ENCODE data around the gene DNAH2.

DNAH2 gene

GRCh38 chr17:7849751-7850504, 132.4 kb downstream of the DNAH2 start:
- ChIA-PET POLR2A (interaction anchor here (1.0 to 1.1 kb wide), 2 partner anchors 15 to 163 kb away, joined by 3 to 6 read pairs; partner anchors contain the start of genes KDM6B and TP53), CTCF (interaction anchor here (0.5 to 2.8 kb wide), 11 partner anchors 7 to 406 kb away, joined by 3 to 17 read pairs (median 4); partner anchors contain the start of gene KDM6B)
- H3K9me3 ChIP-seq (ENCODE audit: control insufficient read depth, insufficient read depth, low read depth, low read length): no peaks in the 10 kb centered on the region
- no peak overlapping the region for H3K4me3 ChIP-seq (ENCODE audit: low read depth, low read length)
- H3K27ac ChIP-seq (ENCODE audit: extremely low read depth, low read depth, low read length): no peak overlapping the region
- TF ChIP-seq ZNF639 (tag by site-specific recombination; IDR thresholded peaks at IDR 0.05): no peak
- no peak for TF ChIP-seq ZBTB44 (tag by site-specific recombination; IDR thresholded peaks at IDR 0.05)
- TF ChIP-seq PRDM6 (tag by site-specific recombination; IDR thresholded peaks at IDR 0.05): no peak
- no peak for TF ChIP-seq ZNF621 (tag by site-specific recombination; IDR thresholded peaks at IDR 0.05)
- TF ChIP-seq ZNF37A (tag by site-specific recombination; IDR thresholded peaks at IDR 0.05): no peak
- no peak for TF ChIP-seq ZNF132 (tag by site-specific recombination; IDR thresholded peaks at IDR 0.05; ENCODE audit: borderline replicate concordance)
- no peak for TF ChIP-seq ZBTB48 (tag by site-specific recombination; IDR thresholded peaks at IDR 0.05)
- TF ChIP-seq ZNF518A (tag by site-specific recombination; conservative IDR thresholded peaks at IDR 0.05; ENCODE audit: low read depth): no peak
- no peak for TF ChIP-seq ZNF610 (tag by site-specific recombination; IDR thresholded peaks at IDR 0.05; ENCODE audit: borderline replicate concordance)
- no peak for TF ChIP-seq ZNF555 (tag by site-specific recombination; conservative IDR thresholded peaks at IDR 0.05)
- TF ChIP-seq OSR2 (tag by site-specific recombination; IDR thresholded peaks at IDR 0.05): no peak
- peaks cover 5% of the 10 kb centered on the region for H3K4me1 ChIP-seq (ENCODE audit: control insufficient read depth, insufficient read depth, low read length)
- peaks cover 19 to 76% of the 10 kb centered on the region in 2 experiments for H3K36me3 ChIP-seq (ENCODE audit: control insufficient read depth in 2 of 2, insufficient read depth in 1 of 2, low read length in 2 of 2)

GRCh38 chr17:7850701-7851437, 133.3 kb downstream of the DNAH2 start:
- CTCF ChIA-PET: interaction anchor here (0.5 to 2.8 kb wide), 17 partner anchors 8 to 166 kb away, joined by 3 to 17 read pairs (median 3); partner anchors contain the start of gene KDM6B
- POLR2A ChIA-PET: interaction anchor here (0.6 to 1.1 kb wide), 4 partner anchors 8 to 359 kb away, joined by 3 to 6 read pairs (median 3); partner anchors contain the start of genes AURKB, KDM6B and TP53
- Histone ChIP-seq H3K4me3 (ENCODE audit: low read depth, low read length) (no peak overlapping the region), H3K36me3 (ENCODE audit: control insufficient read depth in 2 of 2, insufficient read depth in 1 of 2, low read length in 2 of 2) (peaks cover 16 to 75% of the 10 kb centered on the region in 2 experiments), H3K4me1 (ENCODE audit: control insufficient read depth, insufficient read depth, low read length) (no peaks in the 10 kb centered on the region; the same call in 1 of the 2 replicates), H3K27ac (ENCODE audit: extremely low read depth, low read depth, low read length) (no peak overlapping the region), H3K9me3 (ENCODE audit: control insufficient read depth, insufficient read depth, low read depth, low read length) (no peaks in the 10 kb centered on the region)
- TF ChIP-seq ZNF350 (tag by site-specific recombination; IDR thresholded peaks at IDR 0.05) (no peak), ZNF37A (tag by site-specific recombination; IDR thresholded peaks at IDR 0.05) (no peak), PRDM2 (tag by site-specific recombination; IDR thresholded peaks at IDR 0.05; ENCODE audit: borderline replicate concordance) (no peak), ZBTB20 (tag by site-specific recombination; IDR thresholded peaks at IDR 0.05) (no peak), ZNF654 (tag by site-specific recombination; IDR thresholded peaks at IDR 0.05; ENCODE audit: low read depth) (no peak)

Measured in HEK293 (cell line).